Measurements from ENCODE around the gene SLC44A1.

- TF ChIP-seq CTCF (IDR thresholded peaks at IDR 0.05) = no peak
- no peak for TF ChIP-seq POLR2A (IDR thresholded peaks at IDR 0.05)
Observed at GRCh38 chr9:105346273-105346672, 101.8 kb downstream of the SLC44A1 start.
